Endothelial cell of hepatic sinusoid (primary cell): ENCODE measurements around the gene LCK.

ENCODE experiments used
- in situ Hi-C: cut with HindIII; loops from 2 replicates; pipeline ENCODE4 v1.10.0; 2017; ENCODE audit warnings: low sequenced_read_pairs

LCK gene

DNA sequence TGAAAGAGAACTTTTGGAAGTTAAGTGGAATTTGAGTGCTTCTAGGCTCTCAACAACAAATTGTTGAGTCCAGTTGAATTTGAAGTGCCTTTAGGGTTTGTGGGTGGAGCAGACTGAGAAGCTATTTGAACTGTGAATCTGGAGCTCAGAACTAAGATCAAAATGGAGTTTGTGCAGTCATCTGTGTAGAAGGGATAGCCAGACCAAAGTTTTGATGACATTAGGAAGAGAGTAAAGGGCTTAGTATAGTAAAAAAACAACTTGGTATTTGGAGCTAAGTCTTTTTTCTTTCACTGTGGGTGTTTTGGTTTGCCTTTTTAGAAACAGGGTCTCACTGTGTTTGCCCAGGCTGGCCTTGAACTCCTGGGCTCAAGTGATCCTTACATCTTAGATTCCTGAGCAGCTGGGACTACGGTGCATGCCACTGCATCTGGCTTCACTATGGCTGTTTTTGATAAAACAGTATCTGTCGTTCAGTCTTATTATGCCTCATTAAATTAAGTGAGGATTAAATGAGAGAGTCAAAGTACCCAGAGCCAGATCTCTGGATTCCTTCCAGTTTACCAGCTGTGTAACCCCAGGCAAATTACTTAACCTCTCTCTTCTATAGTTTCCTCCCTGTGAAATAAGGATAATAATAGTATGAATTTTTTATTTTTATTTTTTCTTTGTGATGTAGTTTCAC, 60.8 kb downstream of the LCK start:
- in situ Hi-C loops, result no loop called here

DNA sequence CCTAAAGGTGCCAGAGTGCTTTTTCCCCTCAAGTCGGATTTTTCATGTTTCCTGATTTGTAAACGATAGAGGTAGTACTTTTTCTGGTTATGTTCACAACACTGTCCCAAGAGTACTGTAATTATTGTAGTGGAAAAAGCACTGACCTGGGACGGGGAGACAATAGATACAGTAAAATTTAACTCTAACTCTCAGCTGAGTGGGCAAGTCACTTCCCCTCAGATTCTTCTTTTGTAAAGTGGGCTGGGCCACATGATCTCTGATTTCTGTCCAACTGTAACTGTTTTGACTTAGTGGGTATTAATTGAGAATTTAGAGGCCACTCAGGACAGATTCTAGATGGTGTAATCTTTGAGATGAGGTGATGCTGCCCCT, 65.8 kb downstream of the LCK start:
- in situ Hi-C loops, result no loop called here

GRCh38 chr1:32318127-32318869, 67.2 kb downstream of the LCK start:
- in situ Hi-C loops, result no loop called here

- in situ Hi-C loops, result no loop called here
These were observed 70.7 kb downstream of the LCK start for GRCh38 chr1:32321712-32322291.

GRCh38 chr1:32327204-32327603, 76.1 kb downstream of the LCK start:
- in situ Hi-C loops, result loop anchor here (5.0 kb wide), 1 partner anchor 50 kb away; no protein-coding TSS in a partner anchor

DNA sequence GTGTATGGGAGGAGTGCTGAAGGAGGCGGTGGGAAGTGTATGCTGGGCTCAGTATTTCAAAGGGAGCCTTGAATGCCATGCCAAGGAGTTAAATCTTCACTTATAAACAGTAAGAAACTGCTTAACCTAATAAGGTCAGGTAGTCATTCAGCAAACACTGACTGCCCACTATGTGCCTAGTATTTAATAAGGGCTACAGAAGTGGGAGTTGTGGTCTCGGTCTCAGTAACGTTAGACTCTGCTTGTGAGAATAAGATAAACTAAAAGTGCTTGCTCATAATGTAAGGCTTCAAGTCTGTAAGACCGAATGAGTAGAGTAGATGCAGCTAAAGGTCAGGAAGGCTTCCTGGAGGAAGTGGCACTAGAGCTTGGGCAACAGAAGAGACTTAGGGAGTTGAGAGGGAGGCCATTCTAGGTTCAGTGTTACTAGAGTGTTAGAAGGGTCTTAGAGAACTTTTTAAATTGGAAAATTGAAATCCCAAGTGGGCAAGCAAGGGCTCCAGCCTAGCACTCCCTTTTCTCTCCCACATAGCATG, 78.9 kb downstream of the LCK start:
- in situ Hi-C loops, result loop anchor here (5.0 kb wide), 1 partner anchor 47 kb away; no protein-coding TSS in a partner anchor

DNA sequence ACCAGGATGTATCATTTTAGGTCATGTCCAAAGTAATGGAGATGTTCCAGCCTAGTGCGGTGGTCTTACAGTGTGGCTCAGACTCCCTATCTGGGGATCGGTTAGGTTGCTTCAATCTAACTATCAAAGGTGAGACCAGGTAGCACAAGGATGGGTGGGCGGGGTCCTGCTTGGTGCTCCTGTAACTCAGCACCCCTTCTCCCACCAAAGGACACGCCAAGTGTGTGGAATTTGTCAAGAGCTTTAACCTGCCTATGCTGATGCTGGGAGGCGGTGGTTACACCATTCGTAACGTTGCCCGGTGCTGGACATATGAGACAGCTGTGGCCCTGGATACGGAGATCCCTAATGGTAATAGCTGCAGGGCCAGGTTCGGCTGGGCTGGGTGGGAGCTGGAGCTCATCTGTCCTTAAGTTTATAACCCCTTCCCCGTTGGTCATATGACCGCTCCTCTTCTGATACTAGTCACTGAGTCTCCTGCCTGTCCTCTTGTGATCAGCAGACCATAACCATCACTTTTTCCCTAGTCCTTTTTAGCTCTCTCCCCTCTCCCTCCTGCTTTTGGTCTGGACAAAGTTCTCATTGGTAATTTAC, 79.6 kb downstream of the LCK start:
- in situ Hi-C loops, result no loop called here

DNA sequence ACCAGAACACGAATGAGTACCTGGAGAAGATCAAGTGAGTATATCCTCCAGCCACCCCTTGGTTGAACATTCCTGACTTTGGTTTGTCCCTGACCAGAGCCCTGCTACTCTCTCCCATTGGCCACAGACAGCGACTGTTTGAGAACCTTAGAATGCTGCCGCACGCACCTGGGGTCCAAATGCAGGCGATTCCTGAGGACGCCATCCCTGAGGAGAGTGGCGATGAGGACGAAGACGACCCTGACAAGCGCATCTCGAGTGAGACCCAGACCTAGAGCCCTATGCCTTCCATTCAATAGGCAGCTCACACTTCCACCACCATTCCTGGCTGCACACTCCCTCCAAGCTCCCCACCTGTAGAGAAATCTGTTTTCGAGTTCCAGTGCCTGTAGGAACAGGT, 80.5 kb downstream of the LCK start:
- in situ Hi-C loops, result no loop called here

- in situ Hi-C loops, result no loop called here
These were observed 81.4 kb downstream of the LCK start for GRCh38 chr1:32332290-32333079.

- in situ Hi-C loops, result no loop called here
These were observed 82.3 kb downstream of the LCK start for GRCh38 chr1:32333251-32333963.

- in situ Hi-C loops, result no loop called here
These were observed 83.3 kb downstream of the LCK start for GRCh38 chr1:32334274-32334861.

DNA sequence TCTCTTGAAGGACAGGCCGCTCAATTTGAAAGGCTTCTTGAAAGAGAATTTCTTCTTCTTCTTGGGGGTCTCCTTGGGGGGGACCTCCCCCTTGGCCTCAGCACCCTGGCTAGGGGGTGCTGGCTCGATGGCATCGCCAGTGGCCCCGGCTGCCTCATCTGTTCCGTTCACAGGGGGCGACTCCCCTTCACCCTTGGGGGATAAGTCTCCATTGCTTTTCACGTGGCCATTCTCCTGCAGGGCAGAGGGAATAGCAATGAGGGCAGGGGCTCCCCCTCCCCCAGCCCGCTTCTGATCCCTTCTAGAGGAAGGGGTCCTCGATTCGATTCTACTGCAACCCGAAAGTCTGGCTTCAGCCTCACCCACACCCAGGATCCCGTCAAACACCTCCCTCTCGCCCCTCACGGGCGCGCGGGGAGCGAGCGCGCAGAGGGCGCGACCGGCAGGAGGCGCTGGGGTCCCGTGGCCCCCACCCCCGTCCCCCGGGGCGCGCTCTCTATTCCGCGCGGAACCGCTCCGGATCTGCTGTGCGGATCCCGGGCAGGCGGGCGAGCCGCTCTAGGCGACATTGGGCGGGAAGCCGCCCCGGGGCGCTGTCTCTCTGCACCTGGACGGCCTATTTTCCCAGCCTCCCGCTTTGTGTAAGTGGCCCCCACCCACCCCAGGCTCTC, 83.9 kb downstream of the LCK start:
- in situ Hi-C loops, result no loop called here

DNA sequence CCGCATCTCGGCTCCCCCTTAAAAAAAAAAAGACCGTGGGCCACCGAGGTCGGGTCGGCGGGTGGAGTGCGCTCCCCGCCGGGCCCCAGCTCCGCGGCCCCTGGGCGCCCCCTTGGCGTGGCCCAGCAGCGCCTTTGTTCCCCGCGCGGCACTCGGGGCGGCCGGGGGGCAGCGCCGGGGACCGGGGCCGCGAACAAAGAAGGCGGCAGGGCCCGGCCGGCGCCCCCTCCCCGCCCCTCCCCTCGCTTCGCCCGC, 84.4 kb downstream of the LCK start:
- in situ Hi-C loops, result no loop called here
